HUES48 (cell line): Measurements from ENCODE around the gene PDS5A.

Source experiments
- H3K27ac ChIP-seq: one replicate; pipeline ENCODE4 v1.7.0; 2013; ENCODE audit warnings: low read depth, low read length, inconsistent platforms
- H3K27me3 ChIP-seq: 2 replicates; pipeline ENCODE4 v1.6.1; 2013; ENCODE audit warnings: mild to moderate bottlenecking, low read length; ENCODE audit not compliant: control insufficient read depth, insufficient read depth
- H3K36me3 ChIP-seq: 2 replicates; pipeline ENCODE4 v1.6.1; 2013; ENCODE audit warnings: low read length; ENCODE audit not compliant: control insufficient read depth, insufficient read depth
- H3K4me1 ChIP-seq: 2 replicates; pipeline ENCODE4 v1.6.1; 2013; ENCODE audit warnings: mild to moderate bottlenecking, low read length; ENCODE audit not compliant: control insufficient read depth, insufficient read depth
- H3K4me3 ChIP-seq: 2 replicates; pipeline ENCODE4 v1.5.1; 2013; ENCODE audit warnings: mild to moderate bottlenecking, low read depth, low read length
- H3K9ac ChIP-seq: 2 replicates; pipeline ENCODE4 v1.6.1; 2013; ENCODE audit warnings: mild to moderate bottlenecking, low read depth, low read length, moderate library complexity
- H3K9me3 ChIP-seq: 2 replicates; pipeline ENCODE4 v1.6.1; 2013; ENCODE audit warnings: low read length; ENCODE audit not compliant: control insufficient read depth, insufficient read depth

The PDS5A gene

DNA sequence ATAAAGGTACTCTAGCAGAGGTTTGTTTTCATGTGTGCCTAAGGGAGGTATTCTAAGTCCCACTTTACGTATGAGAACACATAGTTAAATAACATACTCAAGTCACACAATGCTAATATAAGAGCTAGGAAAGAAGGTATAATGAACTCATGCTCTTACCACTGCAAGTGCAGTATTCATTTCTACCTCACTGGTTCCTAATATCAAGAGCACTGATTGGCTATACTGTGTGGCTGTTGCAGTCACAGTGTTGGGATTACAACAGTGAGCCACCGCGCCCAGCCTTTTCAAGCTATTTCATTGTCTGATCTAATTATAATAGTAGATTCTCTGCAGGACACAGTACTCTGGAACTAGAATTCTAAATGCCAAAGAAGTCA, 84.0 kb downstream of the PDS5A start:
- peaks cover 64% of the 10 kb centered on the region for H3K36me3 ChIP-seq
- H3K27ac ChIP-seq: no peak overlapping the region
- H3K27me3 ChIP-seq: no peaks in the 10 kb centered on the region
- no peak overlapping the region for H3K9ac ChIP-seq
- H3K9me3 ChIP-seq: no peaks in the 10 kb centered on the region
- H3K4me1 ChIP-seq: peaks cover 29% of the 10 kb centered on the region
- no peak overlapping the region for H3K4me3 ChIP-seq

DNA sequence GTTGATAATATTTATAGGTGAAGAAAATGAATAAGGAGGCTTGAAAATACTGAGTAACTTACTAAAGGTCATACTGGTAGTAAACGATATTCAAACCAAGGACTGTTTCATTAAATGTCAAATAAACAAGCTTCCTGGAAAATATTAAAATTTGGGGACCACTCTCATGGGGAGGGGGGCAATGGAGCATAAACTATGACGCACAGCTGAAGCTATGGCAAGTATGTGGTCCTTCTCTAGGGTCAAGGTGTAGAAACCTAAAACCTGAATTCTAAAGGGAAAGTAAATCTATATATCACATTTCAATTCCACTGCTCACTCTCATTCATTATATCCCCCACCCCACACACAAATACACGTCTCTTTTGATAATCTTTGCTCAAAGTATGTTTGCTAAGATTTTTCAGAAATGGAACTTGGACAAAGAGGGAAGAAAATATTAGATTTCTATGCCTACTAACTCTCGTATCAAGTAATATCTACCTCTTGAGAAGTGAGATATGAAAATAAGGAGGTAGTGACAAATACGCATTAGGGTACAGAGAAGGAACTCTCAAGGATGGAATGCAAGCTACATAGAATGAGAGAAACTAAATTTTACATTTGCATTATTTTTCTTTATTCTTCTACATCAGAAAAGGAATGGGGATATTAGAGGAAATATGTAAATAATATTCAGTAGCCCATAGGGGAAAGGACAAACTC, 84.6 kb downstream of the PDS5A start:
- H3K27me3 ChIP-seq: no peaks in the 10 kb centered on the region
- peaks cover 29% of the 10 kb centered on the region for H3K4me1 ChIP-seq
- H3K9ac ChIP-seq: no peak overlapping the region
- H3K36me3 ChIP-seq: peaks cover 64% of the 10 kb centered on the region
- no peaks in the 10 kb centered on the region for H3K9me3 ChIP-seq
- no peak overlapping the region for H3K4me3 ChIP-seq
- no peak overlapping the region for H3K27ac ChIP-seq

DNA sequence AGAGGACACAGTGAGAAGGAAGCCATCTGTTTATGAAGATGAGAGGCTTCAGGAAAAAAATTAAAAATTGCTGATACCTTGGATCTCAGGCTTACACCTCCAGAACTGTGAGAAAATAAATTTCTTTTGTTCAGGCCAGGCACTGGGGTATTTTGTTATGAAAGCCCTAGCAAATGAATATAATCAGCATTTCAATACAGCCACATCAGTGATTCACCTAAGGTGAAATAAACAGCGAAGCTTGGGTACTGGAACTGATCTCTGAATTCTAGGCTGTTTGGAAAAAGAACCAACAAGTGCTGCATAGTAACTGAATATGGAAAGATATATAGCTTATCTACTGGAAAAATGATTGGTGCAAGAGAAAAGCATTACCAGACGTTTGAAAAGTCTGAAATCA, 88.5 kb downstream of the PDS5A start:
- H3K9me3 ChIP-seq: no peaks in the 10 kb centered on the region
- H3K4me1 ChIP-seq: peaks cover 22% of the 10 kb centered on the region
- H3K4me3 ChIP-seq: peak overlapping the region; percentile 18; the same call in 1 of the 2 replicates
- peaks cover 59% of the 10 kb centered on the region for H3K36me3 ChIP-seq
- no peaks in the 10 kb centered on the region for H3K27me3 ChIP-seq
- no peak overlapping the region for H3K9ac ChIP-seq
- peak overlapping the region; percentile 88 for H3K27ac ChIP-seq

DNA sequence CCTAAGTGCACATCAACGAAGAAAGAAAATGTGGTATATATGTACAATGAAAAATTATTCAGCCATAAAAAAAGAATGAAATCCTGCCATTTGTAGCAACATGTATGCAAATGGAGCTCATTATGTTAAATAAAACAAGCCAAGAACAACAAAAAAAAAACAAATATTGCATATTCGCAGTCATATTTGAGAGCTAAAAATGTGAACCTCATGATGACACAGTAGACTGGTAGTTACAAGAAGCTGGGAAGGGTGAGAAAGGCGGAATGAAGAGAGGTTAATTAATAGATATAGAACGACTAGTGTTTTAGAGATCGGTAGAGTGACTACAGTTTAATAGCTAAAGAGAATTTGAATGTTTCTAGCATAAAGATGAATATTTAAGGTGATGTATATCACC, 89.2 kb downstream of the PDS5A start:
- Histone ChIP-seq H3K36me3 (peaks cover 57% of the 10 kb centered on the region), H3K4me3 (no peak overlapping the region), H3K27ac (peak overlapping the region; percentile 88), H3K9ac (no peak overlapping the region), H3K27me3 (no peaks in the 10 kb centered on the region), H3K9me3 (no peaks in the 10 kb centered on the region), H3K4me1 (peaks cover 22% of the 10 kb centered on the region)

DNA sequence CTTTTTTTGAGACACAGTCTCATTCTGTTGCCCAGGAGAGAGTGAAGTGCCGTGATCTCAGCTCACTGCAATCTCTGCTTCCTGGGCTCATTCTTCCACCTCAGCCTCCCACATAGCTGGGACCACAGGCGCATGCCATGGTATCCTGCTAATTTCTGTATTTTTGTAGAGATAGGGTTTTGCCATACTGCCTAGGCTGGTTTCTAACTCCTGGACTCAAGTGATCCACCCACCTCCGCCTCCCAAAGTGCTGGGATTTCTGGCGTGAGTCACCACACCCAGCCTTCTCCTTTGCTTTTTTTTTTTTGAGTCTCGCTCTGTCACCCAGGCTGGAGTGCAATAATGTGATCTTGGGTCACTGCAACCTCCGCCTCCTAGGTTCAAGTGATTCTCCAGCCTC, 94.1 kb downstream of the PDS5A start:
- peaks cover 83% of the 10 kb centered on the region for H3K36me3 ChIP-seq
- H3K27ac ChIP-seq: no peak overlapping the region
- peaks cover 5% of the 10 kb centered on the region for H3K4me1 ChIP-seq
- no peaks in the 10 kb centered on the region for H3K27me3 ChIP-seq
- H3K9ac ChIP-seq: no peak overlapping the region
- no peaks in the 10 kb centered on the region for H3K9me3 ChIP-seq
- H3K4me3 ChIP-seq: no peak overlapping the region

DNA sequence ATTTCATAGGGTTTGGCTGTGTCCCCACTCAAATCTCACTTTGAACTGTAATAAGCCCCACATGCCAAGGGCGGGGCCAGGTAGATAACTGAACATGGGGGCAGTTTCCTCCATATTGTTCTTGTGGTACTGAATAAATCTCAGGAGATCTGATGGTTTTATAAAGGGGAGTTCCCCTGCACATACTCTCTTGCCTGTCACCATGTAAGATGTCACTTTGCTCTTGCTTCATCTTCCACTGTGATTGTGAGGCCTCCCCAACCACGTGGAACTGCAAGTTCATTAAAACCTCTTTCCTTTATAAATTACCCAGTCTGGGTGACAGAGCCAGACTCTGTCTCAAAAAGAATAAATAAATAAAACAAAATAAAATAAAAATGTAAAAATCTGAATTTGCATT, 95.9 kb downstream of the PDS5A start:
- no peak overlapping the region for H3K9ac ChIP-seq
- H3K36me3 ChIP-seq: peaks cover 81% of the 10 kb centered on the region
- no peaks in the 10 kb centered on the region for H3K27me3 ChIP-seq
- H3K4me3 ChIP-seq: no peak overlapping the region
- H3K27ac ChIP-seq: no peak overlapping the region
- no peaks in the 10 kb centered on the region for H3K4me1 ChIP-seq
- H3K9me3 ChIP-seq: no peaks in the 10 kb centered on the region

DNA sequence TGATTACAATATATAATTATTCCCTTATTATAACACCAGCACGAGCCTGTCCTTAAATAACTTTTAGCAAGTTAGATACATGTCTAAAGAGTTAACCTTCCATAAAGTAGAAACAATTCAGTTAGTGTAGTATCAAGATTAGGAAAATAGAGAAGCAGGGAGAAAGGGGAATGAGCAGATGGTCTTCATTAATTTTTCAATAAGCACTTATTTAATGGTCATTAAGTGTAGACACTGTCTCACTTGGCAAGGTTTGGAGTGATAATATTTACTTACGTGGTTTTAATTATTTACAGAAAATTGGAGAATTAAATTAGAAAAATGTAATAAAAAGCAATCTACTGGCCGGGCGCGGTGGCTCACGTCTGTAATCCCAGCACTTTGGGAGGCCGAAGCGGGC, 99.7 kb downstream of the PDS5A start:
- H3K27me3 ChIP-seq: no peaks in the 10 kb centered on the region
- no peak overlapping the region for H3K27ac ChIP-seq
- no peaks in the 10 kb centered on the region for H3K4me1 ChIP-seq
- H3K36me3 ChIP-seq: peaks cover 92% of the 10 kb centered on the region
- no peak overlapping the region for H3K4me3 ChIP-seq
- H3K9ac ChIP-seq: no peak overlapping the region
- H3K9me3 ChIP-seq: no peaks in the 10 kb centered on the region

DNA sequence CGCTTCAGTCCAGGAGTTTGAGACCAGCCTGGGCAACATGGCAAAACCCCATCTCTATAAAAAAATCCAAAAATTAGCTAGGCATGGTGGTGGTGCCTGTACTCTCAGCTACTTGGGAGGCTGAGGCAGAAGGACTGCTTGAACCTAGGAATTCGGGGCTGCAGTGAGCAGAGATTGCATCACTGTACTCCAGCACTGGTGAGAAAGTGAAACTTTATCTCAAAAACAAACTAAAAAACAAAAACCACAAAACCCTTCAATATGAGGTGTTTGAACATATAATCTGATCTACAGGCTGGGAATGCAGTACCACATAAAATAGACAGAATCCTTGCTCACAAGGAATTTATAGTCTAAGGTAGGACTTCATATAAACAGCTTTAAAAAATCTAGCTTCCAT, 103.9 kb downstream of the PDS5A start:
- Histone ChIP-seq H3K36me3 (peaks cover 90% of the 10 kb centered on the region), H3K27ac (no peak overlapping the region), H3K9me3 (no peaks in the 10 kb centered on the region), H3K9ac (no peak overlapping the region), H3K27me3 (no peaks in the 10 kb centered on the region), H3K4me3 (no peak overlapping the region), H3K4me1 (no peaks in the 10 kb centered on the region)

DNA sequence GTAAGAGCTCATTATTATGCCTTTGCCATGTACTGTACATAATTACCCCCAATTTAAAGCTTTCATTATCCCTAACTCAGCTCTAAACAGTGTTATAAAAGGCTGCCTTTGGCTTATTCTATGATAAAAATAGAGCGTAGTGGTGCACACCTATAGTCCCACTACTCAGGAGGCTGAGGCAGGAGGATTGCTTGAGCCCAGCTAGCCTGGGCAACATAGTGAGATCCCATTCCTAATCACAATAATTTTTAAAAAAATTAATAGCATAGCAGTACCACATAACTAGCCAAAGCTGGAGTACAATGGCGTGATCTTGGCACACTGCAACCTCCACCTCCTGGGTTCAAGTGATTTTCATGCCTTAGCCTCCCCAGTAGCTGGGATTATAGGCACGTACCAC, 112.4 kb downstream of the PDS5A start:
- Histone ChIP-seq H3K27ac (no peak overlapping the region), H3K9me3 (no peaks in the 10 kb centered on the region), H3K4me3 (no peak overlapping the region), H3K36me3 (peaks cover 88% of the 10 kb centered on the region), H3K4me1 (no peaks in the 10 kb centered on the region), H3K27me3 (no peaks in the 10 kb centered on the region), H3K9ac (no peak overlapping the region)

DNA sequence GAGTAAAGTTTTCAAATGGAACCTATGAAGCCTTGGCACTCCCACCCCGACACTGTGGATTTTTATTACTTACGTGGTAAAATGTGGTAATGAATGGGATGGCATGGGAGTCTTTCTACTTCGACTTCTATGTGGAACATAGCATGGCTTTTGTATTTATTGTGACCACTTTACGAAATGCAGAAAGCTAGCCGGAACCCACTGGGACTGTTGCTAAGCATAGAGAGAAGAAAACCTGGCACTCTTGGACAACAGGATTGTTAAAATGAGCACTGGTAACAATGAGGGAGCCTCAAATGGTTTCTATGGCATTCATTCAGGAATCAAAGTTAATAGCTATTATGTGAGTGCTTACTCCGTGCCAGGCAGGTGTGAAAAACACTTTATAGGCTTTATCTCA, 113.3 kb downstream of the PDS5A start:
- no peak overlapping the region for H3K9ac ChIP-seq
- no peak overlapping the region for H3K4me3 ChIP-seq
- no peaks in the 10 kb centered on the region for H3K4me1 ChIP-seq
- H3K36me3 ChIP-seq: peaks cover 89% of the 10 kb centered on the region
- H3K27ac ChIP-seq: no peak overlapping the region
- H3K27me3 ChIP-seq: no peaks in the 10 kb centered on the region
- no peaks in the 10 kb centered on the region for H3K9me3 ChIP-seq

DNA sequence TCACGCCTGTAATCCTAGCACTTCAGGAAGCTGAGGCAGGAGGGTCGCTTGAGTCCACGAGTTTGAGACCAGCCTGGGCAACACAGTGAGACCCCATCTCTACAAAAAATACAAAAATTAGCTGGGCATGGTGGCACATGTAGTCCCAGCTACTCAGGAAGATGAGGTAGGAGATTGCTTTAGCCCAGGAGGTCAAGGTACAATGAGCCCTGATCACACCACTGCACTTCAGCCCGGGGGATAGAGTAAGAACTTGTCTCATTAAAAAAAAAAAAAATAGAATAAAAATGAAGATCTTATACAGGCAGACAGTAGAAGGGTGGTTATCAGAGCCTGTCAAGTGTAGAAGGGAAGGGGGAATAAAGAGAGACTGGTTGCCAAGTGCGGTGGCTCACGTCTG, 116.9 kb downstream of the PDS5A start:
- Histone ChIP-seq H3K36me3 (peaks cover 85% of the 10 kb centered on the region), H3K27ac (no peak overlapping the region), H3K9ac (no peak overlapping the region)

More for the DNA sequence above, 116.9 kb downstream of the PDS5A start:
- no peaks in the 10 kb centered on the region for H3K27me3 ChIP-seq
- H3K4me3 ChIP-seq: no peak overlapping the region
- no peaks in the 10 kb centered on the region for H3K4me1 ChIP-seq
- H3K9me3 ChIP-seq: no peaks in the 10 kb centered on the region
